GM19438 (cell line): ENCODE results near the gene MACROH2A1.

Experiments used
- ATAC-seq: cut with Tn5 transposase; IDR thresholded peaks from one replicate; pipeline ENCODE4 v1.9.1; 2021; ENCODE audit warnings: low read depth; ENCODE audit not compliant: unreplicated experiment

Gene MACROH2A1

GRCh38 chr5:135398855-135399793 is at the start of gene MACROH2A1:
Gene MACROH2A1 (minus strand): TSS chr5:135399231. CDS start chr5:135389093, 10,138 bp downstream.
- ATAC-seq: peak; percentile 80

GRCh38 chr5:135448071-135448739 is 49.2 kb upstream of the MACROH2A1 start:
- no peak for ATAC-seq

- no peak for ATAC-seq
These were observed 48.4 kb upstream of the MACROH2A1 start, which contains the start of gene DCANP1 for GRCh38 chr5:135447298-135447929. Gene DCANP1 (minus strand): TSS chr5:135447348. CDS start chr5:135447108, 240 bp downstream.

GRCh38 chr5:135446615-135447014 is 47.6 kb upstream of the MACROH2A1 start:
- peak; percentile 53 for ATAC-seq

GRCh38 chr5:135446206-135446605 is 47.2 kb upstream of the MACROH2A1 start:
- no peak for ATAC-seq

GRCh38 chr5:135445306-135445985 is 46.4 kb upstream of the MACROH2A1 start:
- no peak for ATAC-seq

- ATAC-seq: no peak
These were observed 45.9 kb upstream of the MACROH2A1 start for GRCh38 chr5:135444881-135445280.

- no peak for ATAC-seq
These were observed 45.3 kb upstream of the MACROH2A1 start for GRCh38 chr5:135444360-135444759.

GRCh38 chr5:135443161-135443960 is 44.3 kb upstream of the MACROH2A1 start:
- ATAC-seq: no peak

GRCh38 chr5:135442431-135443160 is 43.6 kb upstream of the MACROH2A1 start:
- ATAC-seq: no peak

GRCh38 chr5:135441919-135442318 is 42.9 kb upstream of the MACROH2A1 start:
- no peak for ATAC-seq

- ATAC-seq: no peak
These were observed 42.4 kb upstream of the MACROH2A1 start for GRCh38 chr5:135441350-135441831.

- no peak for ATAC-seq
These were observed 41.9 kb upstream of the MACROH2A1 start for GRCh38 chr5:135440916-135441315.

- ATAC-seq: no peak
These were observed 40.5 kb upstream of the MACROH2A1 start for GRCh38 chr5:135439231-135440205.

GRCh38 chr5:135438636-135439221 is 39.7 kb upstream of the MACROH2A1 start:
- no peak for ATAC-seq

- no peak for ATAC-seq
These were observed 38.9 kb upstream of the MACROH2A1 start for GRCh38 chr5:135437796-135438560.

GRCh38 chr5:135437422-135437795 is 38.4 kb upstream of the MACROH2A1 start:
- no peak for ATAC-seq
